GM18868 (cell line): ENCODE measurements around the gene MAPRE3.
"Not testable (repeated sequence)": the region's sequence is repeated elsewhere in the genome, so short reads cannot be mapped to it uniquely, and the experiment has no call there.

Source experiments
- ATAC-seq: cut with Tn5 transposase; IDR thresholded peaks from one replicate; pipeline ENCODE4 v1.9.1; 2021; ENCODE audit warnings: mild to moderate bottlenecking, moderate library complexity; ENCODE audit not compliant: unreplicated experiment

Gene MAPRE3

GRCh38 chr2:27067385-27067784 is 96.9 kb downstream of the MAPRE3 start:
- ATAC-seq, result no peak

DNA sequence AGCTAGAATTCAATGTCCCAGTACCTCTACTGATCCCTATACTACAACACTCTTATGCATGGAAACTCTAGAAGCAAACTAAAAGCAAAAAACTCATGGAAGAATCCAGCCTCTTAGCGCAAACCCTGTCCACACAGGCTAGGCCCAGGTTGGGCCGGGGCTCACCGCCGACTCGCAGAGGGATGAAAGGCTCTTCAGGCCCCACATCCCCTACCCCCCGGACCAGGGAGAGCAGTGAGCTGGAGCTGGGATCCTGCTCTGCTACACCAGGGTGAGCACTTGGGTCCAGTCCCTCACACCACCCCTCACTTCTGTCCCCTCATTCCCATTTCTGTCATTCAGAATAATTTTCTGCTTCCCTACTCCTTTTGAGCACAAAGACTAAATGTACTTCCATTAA is 99.0 kb downstream of the MAPRE3 start:
- no peak for ATAC-seq

GRCh38 chr2:27069961-27070618 is 99.7 kb downstream of the MAPRE3 start:
- no peak for ATAC-seq

DNA sequence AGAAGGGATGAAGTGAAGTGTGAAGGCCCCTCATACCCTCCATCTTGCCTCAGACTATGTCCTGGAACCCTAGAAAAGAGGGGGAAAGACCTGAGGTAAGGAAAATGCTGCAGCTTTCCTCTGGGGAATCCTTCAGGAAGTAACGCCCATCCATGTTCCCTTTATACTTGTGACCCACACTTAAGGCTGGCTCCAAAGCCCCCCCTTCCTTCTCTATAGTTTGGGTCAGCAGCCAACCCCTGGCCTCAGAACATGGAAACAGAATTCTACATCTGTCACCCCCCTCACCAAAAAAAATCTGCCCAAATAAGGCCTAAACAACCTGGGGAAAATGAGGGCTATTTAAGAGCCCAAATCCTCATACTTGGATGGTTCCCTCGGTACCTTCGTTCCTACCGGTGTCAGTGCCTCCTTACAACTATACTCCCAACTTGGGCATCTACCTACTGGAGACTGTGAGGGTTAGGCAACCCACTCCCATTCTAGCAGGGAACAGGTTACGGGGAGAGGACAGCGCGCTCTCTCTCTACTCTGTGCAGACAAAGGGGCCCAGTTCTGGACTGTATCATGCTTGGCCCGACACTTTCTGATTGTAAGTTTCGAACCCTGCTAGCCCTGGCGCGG is 100.3 kb downstream of the MAPRE3 start:
- ATAC-seq, result no peak

DNA sequence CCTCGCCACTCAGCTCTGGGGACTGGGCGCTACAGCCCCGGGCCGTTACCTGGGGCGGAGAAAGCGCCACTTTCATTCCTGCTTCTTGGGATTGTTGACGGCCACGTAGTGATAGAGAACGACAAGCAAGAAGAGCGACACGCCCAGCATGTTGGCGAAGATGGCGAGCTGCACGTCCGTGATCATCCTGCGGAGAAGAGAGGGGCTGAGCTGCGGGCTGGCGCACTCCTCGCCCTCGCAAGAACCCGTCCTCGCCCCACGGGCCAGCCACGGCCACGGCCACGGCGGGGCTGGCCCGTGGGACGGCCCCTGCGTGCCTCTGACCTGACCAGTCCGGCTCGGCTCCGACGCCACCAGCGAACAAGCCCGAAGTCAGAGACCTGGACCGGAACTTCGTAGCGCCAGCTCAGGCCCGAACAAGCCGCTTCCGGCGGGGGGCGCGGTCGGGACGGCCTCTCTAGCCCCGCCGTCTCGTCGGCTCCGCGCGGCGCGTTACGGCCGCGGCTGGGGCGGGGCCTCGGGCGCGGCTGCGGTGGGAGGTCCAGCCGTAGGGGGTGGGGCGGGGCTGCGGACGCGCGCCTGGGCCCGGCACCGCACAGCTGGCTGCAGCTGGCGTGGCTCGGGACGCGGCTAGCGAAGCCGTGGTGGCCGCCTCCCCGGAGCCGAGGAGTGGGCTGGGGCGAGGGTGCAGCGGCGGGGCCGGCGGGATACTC is 101.0 kb downstream of the MAPRE3 start, which contains the start of gene OST4:
TSS of gene OST4 (minus strand) at position 378 of the 713 bp plus-strand sequence.
- peak; percentile 83 for ATAC-seq

- ATAC-seq, result peak; percentile 15
Measured at GRCh38 chr2:27071990-27072830, 101.8 kb downstream of the MAPRE3 start.

- no peak for ATAC-seq
Measured at GRCh38 chr2:27072920-27073319, 102.5 kb downstream of the MAPRE3 start.

DNA sequence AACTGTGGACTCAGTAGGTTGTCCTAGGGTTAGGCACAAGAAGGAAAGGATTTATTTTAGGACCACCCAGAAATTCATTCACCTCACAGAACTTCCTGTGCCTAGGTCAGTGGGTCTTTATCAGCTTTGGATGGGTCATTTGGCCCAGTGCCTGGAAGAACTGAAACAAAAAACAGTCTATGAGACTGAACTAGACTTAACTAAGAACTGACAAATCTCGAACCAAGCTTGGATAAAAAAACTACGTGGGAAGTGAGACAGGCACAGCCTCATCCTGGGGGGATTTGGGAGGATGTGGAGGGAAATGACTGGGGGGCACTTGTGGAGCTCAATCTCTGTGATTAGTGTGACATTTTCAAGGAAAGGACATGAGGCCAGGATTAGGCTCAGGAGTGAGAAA is 103.3 kb downstream of the MAPRE3 start:
- no peak for ATAC-seq

DNA sequence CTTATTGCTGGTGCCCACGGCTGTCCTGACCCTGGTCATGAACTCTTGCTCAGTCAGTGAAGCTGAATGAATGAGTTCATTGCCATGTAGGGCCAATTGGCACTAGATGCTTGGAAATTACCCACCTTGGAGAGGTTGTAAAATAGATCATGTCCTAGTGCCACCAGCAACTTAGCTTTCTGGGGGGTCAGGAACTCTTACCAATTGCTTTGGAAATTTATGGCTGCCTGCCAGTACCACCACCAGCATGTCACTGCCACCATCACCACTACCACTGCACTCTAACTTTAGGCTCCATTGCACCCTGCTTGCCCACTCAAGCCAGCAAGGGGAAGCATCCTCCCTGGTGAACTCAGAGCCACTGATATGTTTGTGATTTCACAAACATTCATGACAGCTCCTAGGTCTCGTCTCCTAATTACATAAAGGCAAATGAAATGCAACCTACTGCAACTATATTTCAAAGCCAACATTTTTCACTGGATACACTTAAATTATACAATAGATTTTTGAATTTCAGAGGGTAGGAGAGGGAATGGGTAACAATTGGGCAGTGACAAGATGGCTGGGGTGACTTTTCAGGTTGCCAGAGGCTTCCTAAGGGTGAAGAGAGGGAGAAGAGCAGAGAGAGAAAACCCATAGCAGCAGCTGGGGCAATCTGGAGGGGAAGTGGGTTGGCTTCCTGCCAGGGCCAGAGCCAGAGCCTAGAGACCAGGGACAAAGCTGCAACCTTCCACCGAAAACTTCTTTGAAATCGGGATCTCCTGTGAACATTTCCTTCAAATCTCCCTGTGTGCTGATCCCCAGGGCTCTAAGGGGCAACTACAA is 104.5 kb downstream of the MAPRE3 start:
- ATAC-seq, result no peak

DNA sequence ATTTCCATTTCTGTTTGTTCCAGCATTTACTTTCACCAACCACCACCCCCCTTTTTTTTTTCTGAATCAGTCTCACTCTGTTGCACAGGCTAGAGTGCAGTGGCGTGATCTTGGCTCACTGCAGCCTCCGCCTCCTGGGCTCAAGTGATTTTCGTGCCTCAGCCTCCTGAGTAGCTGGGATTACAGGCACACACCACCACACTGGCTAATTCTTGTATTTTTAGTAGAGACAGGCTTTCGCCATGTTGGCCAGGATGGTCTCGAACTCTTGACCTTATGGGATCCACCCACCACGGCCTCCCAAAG is 105.1 kb downstream of the MAPRE3 start:
- not testable (repeated sequence) for ATAC-seq

DNA sequence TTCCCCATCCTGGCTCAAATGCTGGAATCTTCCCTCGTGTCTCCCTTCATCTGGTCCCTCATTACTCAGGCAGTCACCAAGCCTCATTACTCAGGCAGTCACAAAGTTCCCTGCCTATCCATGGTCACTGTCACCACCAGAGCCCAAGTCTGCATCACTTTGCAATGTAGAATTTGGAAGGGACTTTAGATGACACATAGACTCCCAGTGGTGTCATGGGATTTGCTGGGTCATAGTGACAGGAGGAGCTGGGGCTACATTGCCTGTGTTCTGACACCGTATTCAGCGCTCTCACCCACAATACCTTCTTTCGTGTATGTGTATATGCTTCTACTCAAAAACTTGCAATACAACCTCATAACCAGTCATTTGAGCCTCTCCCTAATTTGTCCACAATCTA is 105.9 kb downstream of the MAPRE3 start:
- ATAC-seq, result no peak
